Transverse colon (tissue), 4 donors: ENCODE measurements around the gene ZBTB5. TPM values are rescaled to one million over a fixed set of nuclear protein-coding genes. Genes with fewer than 3 reads are reported as not detected.
"Not testable (repeated sequence)": the region's sequence is repeated elsewhere in the genome, so short reads cannot be mapped to it uniquely, and the experiment has no call there.

Experiments used
- DNase-seq: peaks from one replicate; pipeline ENCODE4 v3.0.0-alpha.2; 2019
- H3K27ac ChIP-seq, 4 donors: fragments of 200-600 bp; sonication (generic); 2 replicates each; pipeline ENCODE4 v1.5.1; 2016 to 2018; ENCODE audit warnings: inconsistent platforms in 4 of 4
- H3K27me3 ChIP-seq: fragments of 200-600 bp; sonication (generic); 2 replicates; pipeline ENCODE4 v1.5.1; 2017; ENCODE audit warnings: inconsistent platforms
- H3K36me3 ChIP-seq, 4 donors: fragments of 200-600 bp; sonication (generic); 2 replicates each; pipeline ENCODE4 v1.5.1; 2017 to 2019; ENCODE audit warnings: inconsistent platforms in 4 of 4
- H3K4me1 ChIP-seq, 4 donors: fragments of 200-600 bp; sonication (generic); 2 replicates each; pipeline ENCODE4 v1.5.1; 2017 to 2020; ENCODE audit warnings: inconsistent platforms in 4 of 4
- H3K4me3 ChIP-seq, 4 donors: fragments of 200-600 bp; sonication (generic); 1 replicate in 1 of 4; 2 replicates in 3 of 4; pipeline versions ENCODE4 v1.5.1 to v1.6.1; 2017 to 2019; ENCODE audit warnings: inconsistent platforms in 4 of 4
- H3K9me3 ChIP-seq, 2 donors: fragments of 200-600 bp; sonication (generic); 2 replicates each; pipeline ENCODE4 v1.5.1; 2017 to 2019; ENCODE audit warnings: inconsistent platforms in 2 of 2
- CTCF ChIP-seq, 5 experiments: fragments of 200-600 bp in 3 of 5; fragments of 450-650 bp in 2 of 5; sonication (generic) in 3 of 5; IDR thresholded peaks; 1 replicate in 2 of 5; 2 replicates in 3 of 5; pipeline ENCODE4 v1.5.1; 2016 to 2017; ENCODE audit warnings: antibody characterized with exemption in 5 of 5, inconsistent platforms in 3 of 5, mild to moderate bottlenecking in 2 of 5, moderate library complexity in 1 of 5
- EP300 ChIP-seq: sonication (generic); formaldehyde crosslinking; IDR thresholded peaks from one replicate; pipeline ENCODE4 v1.6.1; 2017; ENCODE audit warnings: antibody characterized with exemption, low read depth
- POLR2A ChIP-seq: fragments of 450-650 bp; IDR thresholded peaks from one replicate; pipeline ENCODE4 v1.6.1; 2016; ENCODE audit warnings: antibody characterized with exemption, mild to moderate bottlenecking, moderate library complexity
- POLR2AphosphoS5 ChIP-seq, 3 donors: sonication (generic); formaldehyde crosslinking; IDR thresholded peaks; one replicate each; pipeline ENCODE4 v1.6.1; 2016; ENCODE audit warnings: antibody characterized with exemption in 3 of 3
- WGBS, 2 donors: methylation state at CpG; one replicate each; pipeline ENCODE4 v1.1.5; 2018; ENCODE audit warnings: low coverage in 1 of 2; 5-methylcytosine and 5-hydroxymethylcytosine counted together
- in situ Hi-C, 4 donors: fragments of 200-750 bp; cut with MboI; loops; one replicate each; pipeline versions ENCODE4 v1.15.0 to v1.15.1; 2017; ENCODE audit warnings: low sequenced_read_pairs in 3 of 4, low pct_ligation_motif_present in 1 of 4, low pct_unique_long_range_greater_than_20kb in 1 of 4
- intact Hi-C: fragments of 100-400 bp; cut with DNase I; formaldehyde crosslinking; loops from one replicate; pipeline ENCODE4 v1.15.1; 2023; ENCODE audit warnings: low total_unique reads
- total RNA-seq, 4 donors: library from RNA; depleted of rRNA; stranded (reverse); fragments of >200 nt; gene quantifications; one replicate each; pipeline ENCODE4 v1.1.0, GENCODE V29; 2016

The ZBTB5 gene
- total RNA-seq, 4 donors from 2014 or later, result 3.2 to 14.6 (median 12.8) TPM

- no peak for TF ChIP-seq POLR2AphosphoS5 (IDR thresholded peaks at IDR 0.05)
- TF ChIP-seq POLR2A, result no peak
- TF ChIP-seq EP300, result no peak
- no peak for TF ChIP-seq CTCF (IDR thresholded peaks at IDR 0.05)
- WGBS, 2 donors, result 90% methylated on average over 15 of the region's 15 CpGs; no CpG with 5 or more reads in 1 of the 2 donors
- H3K9me3 ChIP-seq, result no peaks in the 10 kb centered on the region
- no peaks in the 10 kb centered on the region for H3K4me1 ChIP-seq
- no peaks in the 10 kb centered on the region for H3K36me3 ChIP-seq
- H3K4me3 ChIP-seq, result no peak overlapping the region
- no peak overlapping the region for H3K27ac ChIP-seq
- no peak for DNase-seq
- in situ Hi-C loops, result no loop called here
- H3K27me3 ChIP-seq, result no peaks in the 10 kb centered on the region
- intact Hi-C loops, result no loop called here
These were observed 46.1 kb upstream of the ZBTB5 start for GRCh38 chr9:37511016-37512010.

GRCh38 chr9:37510053-37510452, 44.8 kb upstream of the ZBTB5 start:
- 76 to 89% methylated on average over 5 of the region's 5 CpGs for WGBS, 2 donors
- in situ Hi-C loops, result not testable (repeated sequence)

GRCh38 chr9:37509536-37509935, 44.3 kb upstream of the ZBTB5 start:
- Histone ChIP-seq H3K9me3 (no peaks in the 10 kb centered on the region), H3K36me3 (no peaks in the 10 kb centered on the region), H3K4me1 (no peaks in the 10 kb centered on the region), H3K4me3 (no peak overlapping the region), H3K27ac (no peak overlapping the region), H3K27me3 (no peaks in the 10 kb centered on the region)
- 90 to 94% methylated on average over 4 to 7 of the region's 7 CpGs for WGBS, 2 donors
- in situ Hi-C loops, result no loop called here
- TF ChIP-seq CTCF (IDR thresholded peaks at IDR 0.05), result no peak
- no peak for TF ChIP-seq POLR2AphosphoS5 (IDR thresholded peaks at IDR 0.05)
- TF ChIP-seq POLR2A, result no peak
- TF ChIP-seq EP300, result no peak
- intact Hi-C loops, result no loop called here
- no peak for DNase-seq

More at GRCh38 chr9:37510053-37510452, 44.8 kb upstream of the ZBTB5 start:
- DNase-seq, intact Hi-C loops, H3K9me3 ChIP-seq, H3K4me1 ChIP-seq, H3K4me3 ChIP-seq, H3K36me3 ChIP-seq, H3K27me3 ChIP-seq, H3K27ac ChIP-seq: not testable (repeated sequence)

- 86 to 96% methylated on average over 1 to 3 of the region's 3 CpGs for WGBS, 2 donors
- H3K27ac ChIP-seq, result no peak overlapping the region
- no peak for TF ChIP-seq POLR2A
- TF ChIP-seq CTCF (IDR thresholded peaks at IDR 0.05), result no peak
- TF ChIP-seq POLR2AphosphoS5 (IDR thresholded peaks at IDR 0.05), result no peak
- no peak for TF ChIP-seq EP300
- DNase-seq, result no peak
- no peaks in the 10 kb centered on the region for H3K9me3 ChIP-seq
- intact Hi-C loops, result no loop called here
- in situ Hi-C loops, result no loop called here
- H3K27me3 ChIP-seq, result no peaks in the 10 kb centered on the region
- no peak overlapping the region for H3K4me3 ChIP-seq
- H3K36me3 ChIP-seq, result no peaks in the 10 kb centered on the region
- H3K4me1 ChIP-seq, result no peaks in the 10 kb centered on the region
These were observed 43.6 kb upstream of the ZBTB5 start for GRCh38 chr9:37508834-37509206.
